A673 (cell line): ENCODE data around the gene INPP5A. TPM values are rescaled to one million over a fixed set of nuclear protein-coding genes. Genes with fewer than 3 reads are reported as not detected.

Experiments used
- BruUV-seq: library from RNA; stranded (reverse); fragments of 400-500 nt; replicated peaks from 2 replicates; lab custom pipeline; 2021; lab: Mats Ljungman, UMichigan
- CTCF ChIA-PET: fragments of 300-600 bp; sonication (Branson Sonifier 250); formaldehyde crosslinking; loops from one replicate; lab custom pipeline; 2022; ENCODE audit warnings: antibody characterized with exemption; lab: Charles Lee
- POLR2A ChIA-PET: fragments of 300-600 bp; sonication (Branson Sonifier 250); formaldehyde crosslinking; loops from one replicate; lab custom pipeline; 2022; ENCODE audit warnings: antibody characterized with exemption; ENCODE audit not compliant: low non-redundant PET; lab: Charles Lee
- DNase-seq: peaks from one replicate; pipeline ENCODE4 v3.0.0-alpha.2; 2015; ENCODE audit warnings: low spot score
- H3K27ac ChIP-seq: fragments of 200-600 bp; sonication (generic); 2 replicates; pipeline ENCODE4 v1.5.1; 2016; ENCODE audit warnings: mixed run types, low read depth, mild to moderate bottlenecking, mixed read lengths, antibody characterized with exemption, low read length; ENCODE audit not compliant: poor library complexity, severe bottlenecking
- H3K27me3 ChIP-seq: fragments of 200-600 bp; sonication (generic); replicated peaks from 2 replicates; pipeline ENCODE4 v1.6.1; 2017; ENCODE audit warnings: mixed run types, low read depth, mild to moderate bottlenecking, mixed read lengths, antibody characterized with exemption, low read length; ENCODE audit not compliant: insufficient read depth, poor library complexity
- H3K36me3 ChIP-seq: fragments of 200-600 bp; sonication (generic); 2 replicates; pipeline ENCODE4 v1.6.1; 2016; ENCODE audit warnings: mixed run types, mild to moderate bottlenecking, mixed read lengths, antibody characterized with exemption, low read length; ENCODE audit not compliant: insufficient read depth, poor library complexity, severe bottlenecking
- H3K4me1 ChIP-seq: fragments of 200-600 bp; sonication (generic); 2 replicates; pipeline ENCODE4 v1.6.1; 2017; ENCODE audit warnings: mixed run types, mild to moderate bottlenecking, mixed read lengths, antibody characterized with exemption, low read length; ENCODE audit not compliant: insufficient read depth, poor library complexity, severe bottlenecking
- H3K4me3 ChIP-seq: fragments of 200-600 bp; sonication (generic); 2 replicates; pipeline ENCODE4 v1.5.1; 2016; ENCODE audit warnings: low read depth, mixed run types, mild to moderate bottlenecking, mixed read lengths, low read length; ENCODE audit not compliant: poor library complexity, severe bottlenecking
- H3K9me3 ChIP-seq: fragments of 200-600 bp; sonication (generic); 2 replicates; pipeline ENCODE4 v1.6.1; 2016; ENCODE audit warnings: mixed run types, low read depth, mild to moderate bottlenecking, mixed read lengths, antibody characterized with exemption, low read length; ENCODE audit not compliant: poor library complexity, severe bottlenecking
- EZH2 ChIP-seq: fragments of 200-600 bp; sonication (generic); IDR thresholded peaks from 2 replicates; pipeline ENCODE4 v1.6.1; 2017; ENCODE audit warnings: borderline replicate concordance, low read depth, mild to moderate bottlenecking, mixed read lengths, antibody characterized with exemption, low read length; ENCODE audit not compliant: poor library complexity, severe bottlenecking
- intact Hi-C: fragments of 100-400 bp; cut with micrococcal nuclease; formaldehyde crosslinking; loops from one replicate; pipeline ENCODE4 v1.10.0; 2022; ENCODE audit not compliant: unreplicated experiment
- total RNA-seq: library from RNA; stranded (reverse); gene quantifications from 2 replicates; pipeline ENCODE4 v1.2.3, GENCODE V29; 2021
- TF ChIP-seq, protein P1 (sequence below): fragments of 300-800, 200-600 bp; sonication (generic); conservative IDR thresholded peaks from 2 replicates; pipeline ENCODE4 v1.5.1; 2017; ENCODE audit warnings: low read depth, mild to moderate bottlenecking, antibody characterized with exemption, low read length, moderate library complexity, mixed read lengths

Gene INPP5A
- total RNA-seq, 1 experiment from 2014 or later: 21.8 TPM

DNA sequence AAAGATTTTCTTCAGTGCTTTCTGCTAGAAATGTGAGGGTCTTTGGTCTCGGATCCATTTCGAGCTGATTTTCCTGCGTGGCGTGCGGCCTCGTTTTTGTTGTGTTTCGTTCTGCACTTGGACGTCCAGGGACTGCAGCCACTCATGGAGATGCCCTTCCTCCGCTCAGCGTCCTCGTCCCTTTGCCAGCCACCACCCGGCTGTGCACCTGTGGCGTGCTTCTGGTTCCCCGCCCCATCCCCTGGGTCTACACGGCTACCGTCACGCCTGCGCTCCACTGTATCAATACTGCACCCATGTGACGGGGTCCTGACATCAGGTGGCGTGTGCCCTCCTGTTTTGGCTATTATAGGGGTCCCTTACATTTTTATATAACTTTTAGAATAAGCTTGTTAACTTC is 291.1 kb downstream of the INPP5A start:
- no peaks in the 10 kb centered on the region for H3K4me1 ChIP-seq
- peaks cover 14% of the 10 kb centered on the region for H3K9me3 ChIP-seq
- CTCF ChIA-PET: no interaction called here
- TF ChIP-seq, protein P1, sequence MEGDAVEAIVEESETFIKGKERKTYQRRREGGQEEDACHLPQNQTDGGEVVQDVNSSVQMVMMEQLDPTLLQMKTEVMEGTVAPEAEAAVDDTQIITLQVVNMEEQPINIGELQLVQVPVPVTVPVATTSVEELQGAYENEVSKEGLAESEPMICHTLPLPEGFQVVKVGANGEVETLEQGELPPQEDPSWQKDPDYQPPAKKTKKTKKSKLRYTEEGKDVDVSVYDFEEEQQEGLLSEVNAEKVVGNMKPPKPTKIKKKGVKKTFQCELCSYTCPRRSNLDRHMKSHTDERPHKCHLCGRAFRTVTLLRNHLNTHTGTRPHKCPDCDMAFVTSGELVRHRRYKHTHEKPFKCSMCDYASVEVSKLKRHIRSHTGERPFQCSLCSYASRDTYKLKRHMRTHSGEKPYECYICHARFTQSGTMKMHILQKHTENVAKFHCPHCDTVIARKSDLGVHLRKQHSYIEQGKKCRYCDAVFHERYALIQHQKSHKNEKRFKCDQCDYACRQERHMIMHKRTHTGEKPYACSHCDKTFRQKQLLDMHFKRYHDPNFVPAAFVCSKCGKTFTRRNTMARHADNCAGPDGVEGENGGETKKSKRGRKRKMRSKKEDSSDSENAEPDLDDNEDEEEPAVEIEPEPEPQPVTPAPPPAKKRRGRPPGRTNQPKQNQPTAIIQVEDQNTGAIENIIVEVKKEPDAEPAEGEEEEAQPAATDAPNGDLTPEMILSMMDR: no peak
- TF ChIP-seq EZH2: no peak
- H3K36me3 ChIP-seq: no peaks in the 10 kb centered on the region
- H3K27me3 ChIP-seq: peaks cover 53% of the 10 kb centered on the region
- POLR2A ChIA-PET: interaction anchor here (0.6 kb wide), 1 partner anchor 16 kb away, joined by 3 read pairs; no protein-coding TSS in a partner anchor
- intact Hi-C loops: no loop called here
- no peak overlapping the region for H3K27ac ChIP-seq
- no peak for DNase-seq
- BruUV-seq: no TSS peak
- H3K4me3 ChIP-seq: no peak overlapping the region

- Histone ChIP-seq H3K9me3 (peaks cover 14% of the 10 kb centered on the region), H3K27me3 (peaks cover 60% of the 10 kb centered on the region), H3K27ac (no peak overlapping the region), H3K4me3 (no peak overlapping the region), H3K36me3 (no peaks in the 10 kb centered on the region), H3K4me1 (no peaks in the 10 kb centered on the region)
- no TSS peak for BruUV-seq
- no peak for TF ChIP-seq EZH2
- TF ChIP-seq, protein P1: no peak
- no peak for DNase-seq
- ChIA-PET POLR2A (no interaction called here), CTCF (no interaction called here)
- intact Hi-C loops: no loop called here
These were observed 291.8 kb downstream of the INPP5A start for GRCh38 chr10:132829403-132829802.

DNA sequence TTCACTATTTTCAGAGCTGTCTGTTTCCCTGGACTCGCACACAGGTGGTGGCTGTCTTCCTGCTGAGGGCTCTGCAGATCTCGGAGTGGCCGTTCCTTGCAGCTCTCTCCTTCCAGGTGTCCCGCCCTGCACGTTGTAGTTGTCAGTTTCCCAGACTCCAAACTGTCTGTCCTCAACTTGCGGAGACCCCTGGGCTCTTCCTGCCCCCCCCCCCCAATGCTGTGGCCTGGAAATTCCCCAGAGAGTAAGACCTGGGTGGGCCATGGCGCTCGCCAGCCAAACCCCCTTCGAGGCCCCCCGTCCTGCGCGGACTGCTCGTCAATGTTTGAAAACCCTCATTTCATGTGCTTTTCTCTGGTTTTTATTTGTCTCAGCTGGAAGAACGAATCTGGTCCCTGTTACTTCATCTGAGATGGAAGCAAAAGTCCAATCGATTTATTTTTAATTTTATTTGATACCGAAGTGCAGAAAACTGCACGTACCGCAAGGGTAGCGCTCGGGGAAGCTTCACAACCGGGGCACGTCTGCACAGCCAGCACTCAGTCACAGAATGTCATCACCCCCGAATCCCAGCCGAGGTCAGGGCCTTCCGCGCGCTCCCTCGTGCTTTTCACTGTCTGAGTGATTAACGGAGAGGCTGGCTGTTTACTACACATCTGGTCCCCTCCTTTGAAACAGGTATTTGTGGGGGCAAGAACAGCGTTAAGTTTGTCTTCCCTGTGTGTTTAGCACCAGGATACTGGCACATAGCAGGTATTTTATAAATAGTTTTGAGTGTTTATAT is 294.8 kb downstream of the INPP5A start:
- no peak for TF ChIP-seq EZH2
- TF ChIP-seq, protein P1: no peak
- no peak for DNase-seq
- Histone ChIP-seq H3K36me3 (no peaks in the 10 kb centered on the region), H3K4me1 (no peaks in the 10 kb centered on the region), H3K4me3 (no peak overlapping the region), H3K9me3 (no peaks in the 10 kb centered on the region), H3K27me3 (peaks cover 60% of the 10 kb centered on the region), H3K27ac (no peak overlapping the region)
- BruUV-seq: no TSS peak
- intact Hi-C loops: loop anchor here (10.0 kb wide), 2 partner anchors 178 to 292 kb away; no protein-coding TSS in a partner anchor
- CTCF ChIA-PET: no interaction called here
- POLR2A ChIA-PET: no interaction called here

Other genes starting within 250 kb of the INPP5A start
- 16.5 and 20.0 TPM in 2 replicates for gene STK32C, start 229.8 kb upstream of the INPP5A start, total RNA-seq
- gene LRRC27, start 205.6 kb upstream of the INPP5A start, total RNA-seq: 11.5 and 12.2 TPM in 2 replicates
- gene PWWP2B, start 140.6 kb upstream of the INPP5A start, total RNA-seq: 18.6 and 21.2 TPM in 2 replicates
- not detected in 2 replicates for gene NKX6-2, start 248.4 kb downstream of the INPP5A start, total RNA-seq